MV-4-11 (cell line): Measurements from ENCODE around the gene DHRS9.
A peak's percentile ranks its signal among the peaks of the same experiment; 100 is the strongest.
"Not testable (repeated sequence)": the region's sequence is repeated elsewhere in the genome, so short reads cannot be mapped to it uniquely, and the experiment has no call there.

Source experiments
- DNase-seq: peaks from one replicate; lab custom pipeline; 2025; lab: John Stamatoyannopoulos, UW

DHRS9 gene

GRCh38 chr2:169095621-169096105 lies 26.3 kb downstream of the DHRS9 start:
- peak; percentile 88 for DNase-seq

- DNase-seq, result no peak
These were observed 35.5 kb downstream of the DHRS9 start for GRCh38 chr2:169104848-169105247.

GRCh38 chr2:169105476-169105875 lies 36.1 kb downstream of the DHRS9 start:
- no peak for DNase-seq

- DNase-seq, result no peak
These were observed 36.8 kb downstream of the DHRS9 start for GRCh38 chr2:169106134-169106533.

- peak; percentile 64 for DNase-seq
These were observed 37.5 kb downstream of the DHRS9 start for GRCh38 chr2:169106563-169107545.

GRCh38 chr2:169107645-169108044 lies 38.3 kb downstream of the DHRS9 start:
- no peak for DNase-seq

- DNase-seq, result peak; percentile 20
These were observed 38.9 kb downstream of the DHRS9 start for GRCh38 chr2:169108099-169108884.

GRCh38 chr2:169109502-169110409 lies 40.4 kb downstream of the DHRS9 start:
- peak; percentile 59 for DNase-seq

- DNase-seq, result no peak
These were observed 41.1 kb downstream of the DHRS9 start for GRCh38 chr2:169110419-169110818.

GRCh38 chr2:169110916-169111315 lies 41.6 kb downstream of the DHRS9 start:
- no peak for DNase-seq

GRCh38 chr2:169112841-169113240 lies 43.5 kb downstream of the DHRS9 start:
- no peak for DNase-seq

- peak; percentile 40 for DNase-seq
These were observed 44.7 kb downstream of the DHRS9 start for GRCh38 chr2:169114056-169114455.

GRCh38 chr2:169116327-169116726 lies 47.0 kb downstream of the DHRS9 start:
- no peak for DNase-seq

GRCh38 chr2:169116993-169117392 lies 47.6 kb downstream of the DHRS9 start:
- DNase-seq, result no peak

GRCh38 chr2:169118060-169118459 lies 48.7 kb downstream of the DHRS9 start:
- no peak for DNase-seq

- no peak for DNase-seq
These were observed 49.9 kb downstream of the DHRS9 start for GRCh38 chr2:169119123-169119760.

- DNase-seq, result no peak
These were observed 50.5 kb downstream of the DHRS9 start for GRCh38 chr2:169119851-169120250.

GRCh38 chr2:169129703-169130243 lies 60.4 kb downstream of the DHRS9 start:
- no peak for DNase-seq

GRCh38 chr2:169131587-169132512 lies 62.5 kb downstream of the DHRS9 start:
- peak; percentile 54 for DNase-seq

- not testable (repeated sequence) for DNase-seq
These were observed 64.9 kb downstream of the DHRS9 start for GRCh38 chr2:169134272-169134671.
